ENCODE results near the gene KRTAP2-4.

The KRTAP2-4 gene

GRCh38 chr17:41015454-41015853, 50.2 kb downstream of the KRTAP2-4 start:
- Histone ChIP-seq H3K27me3 (ENCODE audit: low read length) (no peaks in the 10 kb centered on the region), H4K20me1 (ENCODE audit: low read depth, low read length) (no peaks in the 10 kb centered on the region), H3K4me3 (ENCODE audit: insufficient read depth, low read length, poor library complexity, severe bottlenecking) (no peak overlapping the region), H3K9me2 (replicated peaks; ENCODE audit: insufficient read depth, low read length) (no peaks in the 10 kb centered on the region), H3K4me2 (ENCODE audit: low read depth, low read length, poor library complexity, severe bottlenecking) (no peak overlapping the region), H3K27ac (ENCODE audit: low read depth, low read length) (no peak overlapping the region), H3K9me3 (ENCODE audit: insufficient read depth, low read length) (no peaks in the 10 kb centered on the region), H3K9ac (ENCODE audit: low read length) (no peak overlapping the region), H3K36me3 (ENCODE audit: low read length) (no peaks in the 10 kb centered on the region), H3F3A (ENCODE audit: insufficient read depth) (no peaks in the 10 kb centered on the region), H3K79me2 (ENCODE audit: insufficient read depth, low read length) (no peaks in the 10 kb centered on the region), H2AFZ (ENCODE audit: low read depth, low read length, severe bottlenecking) (no peak overlapping the region)
- no peak for TF ChIP-seq CTCF (IDR thresholded peaks at IDR 0.05; ENCODE audit: insufficient read depth, low read length, poor library complexity, severe bottlenecking)
- TF ChIP-seq EZH2phosphoT487 (conservative IDR thresholded peaks at IDR 0.05; ENCODE audit: low read length) = no peak
